HEK293 (cell line): ENCODE results near the gene MZB1.
A peak's percentile ranks its signal among the peaks of the same experiment; 100 is the strongest.

ENCODE experiments used
- CTCF ChIA-PET: fragments of 350-600 bp; formaldehyde crosslinking; extraction: SDS; loops from one replicate; lab custom pipeline; 2021; ENCODE audit warnings: antibody characterized with exemption; lab: Yijun Ruan, JAX
- POLR2A ChIA-PET: fragments of 300-600 bp; formaldehyde crosslinking; extraction: SDS; loops from one replicate; lab custom pipeline; 2020; ENCODE audit warnings: antibody characterized with exemption, inconsistent platforms; lab: Yijun Ruan, JAX
- H3K27ac ChIP-seq: fragments of 200-500 bp; sonication (Bioruptor generic); 2 replicates; pipeline ENCODE4 v1.5.1; 2014; ENCODE audit warnings: low read depth, low read length, control low read depth, inconsistent platforms; ENCODE audit errors: extremely low read depth
- H3K36me3 ChIP-seq, 2 experiments: fragments of 200-500 bp in 1 of 2; sonication (Bioruptor generic) in 1 of 2; 1 replicate in 1 of 2; 2 replicates in 1 of 2; pipeline ENCODE4 v1.5.1; 2014 to 2017; ENCODE audit warnings: inconsistent platforms in 2 of 2, low read length in 2 of 2; ENCODE audit not compliant: control insufficient read depth in 2 of 2, insufficient read depth in 1 of 2
- H3K4me1 ChIP-seq: fragments of 200-500 bp; sonication (Bioruptor generic); 2 replicates; pipeline ENCODE4 v1.5.1; 2014; ENCODE audit warnings: mild to moderate bottlenecking, low read length, inconsistent platforms; ENCODE audit not compliant: control insufficient read depth, insufficient read depth
- H3K4me3 ChIP-seq: 2 replicates; pipeline ENCODE4 v1.5.1; 2011; ENCODE audit warnings: low read depth, mild to moderate bottlenecking, control low read depth, low read length, moderate library complexity
- H3K9me3 ChIP-seq: fragments of 200-500 bp; sonication (Bioruptor generic); 2 replicates; pipeline ENCODE4 v1.5.1; 2014; ENCODE audit warnings: low read depth, low read length, inconsistent platforms; ENCODE audit not compliant: control insufficient read depth, insufficient read depth
- GLIS1 ChIP-seq: fragments of 450-650 bp; formaldehyde crosslinking; IDR thresholded peaks from 2 replicates; pipeline ENCODE4 v1.5.1; 2016; ENCODE audit warnings: missing biosample characterization, missing genetic modification characterization
- HOXC10 ChIP-seq: sonication (generic); formaldehyde crosslinking; IDR thresholded peaks from 2 replicates; pipeline ENCODE4 v1.8.1; 2023; ENCODE audit warnings: mild to moderate bottlenecking, missing genetic modification reagents
- KLF10 ChIP-seq: fragments of 450-650 bp; IDR thresholded peaks from 2 replicates; pipeline ENCODE4 v1.5.1; 2018; ENCODE audit warnings: missing biosample characterization, mild to moderate bottlenecking, missing genetic modification characterization
- PATZ1 ChIP-seq: fragments of 450-650 bp; formaldehyde crosslinking; IDR thresholded peaks from 2 replicates; pipeline ENCODE4 v1.5.1; 2016; ENCODE audit warnings: missing biosample characterization, missing genetic modification characterization
- SALL2 ChIP-seq: fragments of 450-650 bp; formaldehyde crosslinking; IDR thresholded peaks from 2 replicates; pipeline ENCODE4 v1.5.0; 2017; ENCODE audit warnings: missing biosample characterization, mild to moderate bottlenecking, missing genetic modification characterization, borderline replicate concordance
- SETDB1 ChIP-seq: IDR thresholded peaks from one replicate; pipeline ENCODE4 v1.6.1; 2017; ENCODE audit warnings: mild to moderate bottlenecking, low read length, moderate library complexity, mixed read lengths; ENCODE audit not compliant: insufficient read length
- ZBTB17 ChIP-seq: fragments of 450-650 bp; formaldehyde crosslinking; IDR thresholded peaks from 2 replicates; pipeline ENCODE4 v1.5.1; 2016; ENCODE audit warnings: missing biosample characterization, missing genetic modification characterization
- ZBTB20 ChIP-seq: fragments of 450-650 bp; formaldehyde crosslinking; IDR thresholded peaks from 2 replicates; pipeline ENCODE4 v1.5.1; 2016; ENCODE audit warnings: missing biosample characterization, missing genetic modification characterization
- ZBTB6 ChIP-seq: fragments of 450-650 bp; formaldehyde crosslinking; IDR thresholded peaks from 2 replicates; pipeline ENCODE4 v1.5.1; 2017; ENCODE audit warnings: missing biosample characterization, missing genetic modification characterization
- ZIC2 ChIP-seq: fragments of 450-650 bp; formaldehyde crosslinking; IDR thresholded peaks from 2 replicates; pipeline ENCODE4 v1.5.1; 2016; ENCODE audit warnings: missing biosample characterization, missing genetic modification characterization
- ZNF112 ChIP-seq: fragments of 450-650 bp; formaldehyde crosslinking; IDR thresholded peaks from 2 replicates; pipeline ENCODE4 v1.5.0; 2017; ENCODE audit warnings: missing biosample characterization, missing genetic modification characterization
- ZNF174 ChIP-seq: fragments of 450-650 bp; formaldehyde crosslinking; IDR thresholded peaks from 2 replicates; pipeline ENCODE4 v1.5.0; 2017; ENCODE audit warnings: missing biosample characterization, mild to moderate bottlenecking, missing genetic modification characterization
- ZNF302 ChIP-seq: fragments of 450-650 bp; formaldehyde crosslinking; IDR thresholded peaks from 2 replicates; pipeline ENCODE4 v1.5.1; 2016; ENCODE audit warnings: missing biosample characterization, missing genetic modification characterization, low read depth
- ZNF335 ChIP-seq: fragments of 450-650 bp; formaldehyde crosslinking; conservative IDR thresholded peaks from 2 replicates; pipeline ENCODE4 v1.5.1; 2016; ENCODE audit warnings: missing biosample characterization, missing genetic modification characterization
- ZNF394 ChIP-seq: fragments of 450-650 bp; formaldehyde crosslinking; IDR thresholded peaks from 2 replicates; pipeline ENCODE4 v1.5.1; 2016; ENCODE audit warnings: missing biosample characterization, missing genetic modification characterization, mild to moderate bottlenecking, moderate library complexity, borderline replicate concordance
- ZNF423 ChIP-seq: fragments of 450-650 bp; formaldehyde crosslinking; IDR thresholded peaks from 2 replicates; pipeline ENCODE4 v1.5.1; 2016; ENCODE audit warnings: missing biosample characterization, missing genetic modification characterization
- ZNF558 ChIP-seq: fragments of 450-650 bp; formaldehyde crosslinking; IDR thresholded peaks from 2 replicates; pipeline ENCODE4 v1.5.1; 2016; ENCODE audit warnings: missing biosample characterization, missing genetic modification characterization
- ZNF791 ChIP-seq: fragments of 450-650 bp; formaldehyde crosslinking; IDR thresholded peaks from 2 replicates; pipeline ENCODE4 v1.5.1; 2016; ENCODE audit warnings: missing biosample characterization, missing genetic modification characterization

The MZB1 gene

GRCh38 chr5:139384591-139385051 lies 5.1 kb downstream of the MZB1 start:
- CTCF ChIA-PET: interaction anchor here (0.5 kb wide), 1 partner anchor 80 kb away, joined by 3 read pairs; no protein-coding TSS in a partner anchor
- no peaks in the 10 kb centered on the region for H3K4me1 ChIP-seq

GRCh38 chr5:139383993-139384590 lies 5.6 kb downstream of the MZB1 start:
- ChIA-PET POLR2A (no interaction called here), CTCF (interaction anchor here (0.5 kb wide), 1 partner anchor 79 kb away, joined by 3 read pairs; no protein-coding TSS in a partner anchor)
- Histone ChIP-seq H3K4me3 (no peak overlapping the region), H3K9me3 (no peaks in the 10 kb centered on the region), H3K36me3 (no peaks in the 10 kb centered on the region), H3K4me1 (no peaks in the 10 kb centered on the region), H3K27ac (no peak overlapping the region)
- TF ChIP-seq KLF10 (tag by site-specific recombination): no peak
- TF ChIP-seq ZNF302: no peak
- no peak for TF ChIP-seq SETDB1
- no peak for TF ChIP-seq SALL2 (tag by site-specific recombination)
- no peak for TF ChIP-seq ZNF423 (tag by site-specific recombination)
- no peak for TF ChIP-seq ZNF791 (tag by site-specific recombination)
- TF ChIP-seq PATZ1: no peak
- TF ChIP-seq, all 188 proteins: peak for 0

More at GRCh38 chr5:139384591-139385051, 5.1 kb downstream of the MZB1 start:
- peak; percentile 28; the same call in 1 of the 2 replicates for TF ChIP-seq GLIS1
- TF ChIP-seq ZIC2: peak; percentile 23; the same call in 1 of the 2 replicates
- TF ChIP-seq HOXC10 (CRISPR knock-in tag): no peak
- Histone ChIP-seq H3K4me3 (no peak overlapping the region), H3K27ac (no peak overlapping the region), H3K36me3 (no peaks in the 10 kb centered on the region), H3K9me3 (no peaks in the 10 kb centered on the region)
- POLR2A ChIA-PET: no interaction called here

- H3K27ac ChIP-seq: no peak within 1 kb of the TSS
- no peak within 1 kb of the TSS for H3K4me3 ChIP-seq
- H3K4me1 ChIP-seq: no peaks in the 10 kb centered on the region
- ChIA-PET POLR2A (no interaction called here), CTCF (no interaction called here)
- TF ChIP-seq ZBTB20 (peak; percentile 40; the same call in 1 of the 2 replicates), ZBTB6 (tag by site-specific recombination) (no peak), ZBTB17 (tag by site-specific recombination) (0 out of 2 replicates have a peak, but pooled peaks have one; percentile 32), ZNF394 (tag by site-specific recombination) (no peak), ZNF174 (tag by site-specific recombination) (0 out of 2 replicates have a peak, but pooled peaks have one; percentile 75), ZNF558 (no peak), ZNF112 (0 out of 2 replicates have a peak, but pooled peaks have one; percentile 52), ZNF335 (tag by site-specific recombination) (peak; percentile 34)
- H3K9me3 ChIP-seq: no peaks in the 10 kb centered on the region
- no peaks in the 10 kb centered on the region for H3K36me3 ChIP-seq
These were observed 6.3 kb downstream of the MZB1 start, which contains the start of gene SLC23A1 for GRCh38 chr5:139383275-139383992. Gene SLC23A1 (minus strand): TSS chr5:139383297. CDS start chr5:139383253, 44 bp downstream.
